HCT116 (cell line): ENCODE measurements around the gene LRFN2. TPM values are rescaled to one million over a fixed set of nuclear protein-coding genes. Genes with fewer than 3 reads are reported as not detected.

Experiments used
- ATAC-seq: fragments of 200-7000 bp; cut with Tn5 transposase; 2 replicates; pipeline ENCODE4 v1.9.1; 2020; ENCODE audit warnings: mild to moderate bottlenecking, moderate library complexity
- BruUV-seq: library from RNA; stranded (reverse); fragments of 400-500 nt; replicated peaks from 2 replicates; lab custom pipeline; 2021; lab: Mats Ljungman, UMichigan
- CTCF ChIA-PET: fragments of 300-600 bp; sonication (Branson Sonifier 250); formaldehyde crosslinking; loops from one replicate; lab custom pipeline; 2021; ENCODE audit warnings: antibody characterized with exemption; lab: Charles Lee
- POLR2A ChIA-PET: fragments of 300-600, 350-600 bp; sonication (Branson Sonifier 250); formaldehyde crosslinking; loops from one replicate; lab custom pipeline; 2021; ENCODE audit warnings: antibody characterized with exemption; lab: Charles Lee
- RAD21 ChIA-PET, 2 experiments: fragments of 300-600 bp; sonication (Branson Sonifier 250); formaldehyde crosslinking; loops; one replicate each; lab custom pipeline; 2023; ENCODE audit warnings: low total read pairs in 2 of 2; ENCODE audit not compliant: uncharacterized antibody in 2 of 2, unreplicated experiment in 2 of 2, low non-redundant PET in 1 of 2; lab: Charles Lee
- DNase-seq: peaks from one replicate; pipeline ENCODE4 v3.0.0-alpha.2; 2010; ENCODE audit warnings: low read depth, low spot score
- H2AFZ ChIP-seq: fragments of 200-600 bp; shearing (Covaris generic), sonication (generic); 2 replicates; pipeline ENCODE4 v1.6.1; 2017; ENCODE audit warnings: low read depth, mixed run types, mixed read lengths, antibody characterized with exemption, low read length; ENCODE audit not compliant: poor library complexity, severe bottlenecking
- H3K27ac ChIP-seq: 2 replicates; pipeline ENCODE4 v1.5.1; 2012; ENCODE audit warnings: low read depth, low read length
- H3K27me3 ChIP-seq: fragments of 200-600 bp; sonication (generic); 2 replicates; pipeline ENCODE4 v1.6.1; 2016; ENCODE audit warnings: mixed run types, low read length, mixed read lengths; ENCODE audit not compliant: insufficient read depth
- H3K36me3 ChIP-seq, 2 experiments: fragments of 200-500 bp in 1 of 2; fragments of 200-600 bp in 1 of 2; sonication (Bioruptor generic) in 1 of 2; sonication (generic) in 1 of 2; 2 replicates each; pipeline versions ENCODE4 v1.5.1 to v1.6.1; 2014 to 2016; ENCODE audit warnings: low read length in 2 of 2, inconsistent platforms in 1 of 2, mixed read lengths in 1 of 2, mixed run types in 1 of 2; ENCODE audit not compliant: insufficient read depth in 2 of 2, control insufficient read depth in 1 of 2
- H3K4me1 ChIP-seq, 2 experiments: fragments of 200-600 bp in 1 of 2; sonication (generic) in 1 of 2; 2 replicates each; pipeline versions ENCODE4 v1.5.1 to v1.6.1; 2012 to 2017; ENCODE audit warnings: low read length in 2 of 2, inconsistent platforms in 1 of 2, mild to moderate bottlenecking in 1 of 2, mixed read lengths in 1 of 2, mixed run types in 1 of 2, moderate library complexity in 1 of 2; ENCODE audit not compliant: insufficient read depth in 2 of 2, control insufficient read depth in 1 of 2
- H3K4me2 ChIP-seq: fragments of 200-600 bp; sonication (generic); 2 replicates; pipeline ENCODE4 v1.6.1; 2017; ENCODE audit warnings: mixed run types, low read length, mixed read lengths
- H3K4me3 ChIP-seq, 2 experiments: fragments of 200-600 bp in 1 of 2; sonication (generic) in 1 of 2; replicated peaks in 1 of 2; 2 replicates each; pipeline ENCODE4 v1.5.1; 2011 to 2016; ENCODE audit warnings: low read length in 2 of 2, control low read depth in 1 of 2, low read depth in 1 of 2, mild to moderate bottlenecking in 1 of 2, mixed read lengths in 1 of 2, mixed run types in 1 of 2
- H3K79me2 ChIP-seq: fragments of 200-600 bp; sonication (generic); 2 replicates; pipeline ENCODE4 v1.6.1; 2017; ENCODE audit warnings: mild to moderate bottlenecking, mixed run types, low read length, moderate library complexity, mixed read lengths; ENCODE audit not compliant: insufficient read depth
- H3K9ac ChIP-seq: fragments of 200-600 bp; sonication (generic); 2 replicates; pipeline ENCODE4 v1.6.1; 2016; ENCODE audit warnings: low read length, mixed read lengths
- H3K9me2 ChIP-seq: fragments of 200-600 bp; sonication (generic), shearing (Covaris generic); 2 replicates; pipeline ENCODE4 v1.6.1; 2017; ENCODE audit warnings: mixed run types, mild to moderate bottlenecking, moderate library complexity; ENCODE audit not compliant: insufficient read depth
- H3K9me3 ChIP-seq, 2 experiments: fragments of 200-500 bp in 1 of 2; fragments of 200-600 bp in 1 of 2; sonication (Bioruptor generic) in 1 of 2; sonication (generic) in 1 of 2; 2 replicates each; pipeline ENCODE4 v1.6.1; 2014 to 2017; ENCODE audit warnings: low read length in 2 of 2, mixed read lengths in 2 of 2, inconsistent platforms in 1 of 2, low read depth in 1 of 2, mild to moderate bottlenecking in 1 of 2, mixed run types in 1 of 2, moderate library complexity in 1 of 2; ENCODE audit not compliant: control insufficient read depth in 1 of 2, insufficient read depth in 1 of 2
- H4K20me1 ChIP-seq: fragments of 200-600 bp; sonication (generic), shearing (Covaris generic); 2 replicates; pipeline ENCODE4 v1.6.1; 2017; ENCODE audit warnings: mixed run types, mild to moderate bottlenecking, moderate library complexity; ENCODE audit not compliant: insufficient read depth
- CEBPB ChIP-seq: IDR thresholded peaks from 2 replicates; pipeline ENCODE4 v1.6.1; 2012; ENCODE audit warnings: low read depth
- EGR1 ChIP-seq: IDR thresholded peaks from 2 replicates; pipeline ENCODE4 v1.6.1; 2012; ENCODE audit warnings: low read depth
- ELF1 ChIP-seq: IDR thresholded peaks from 2 replicates; pipeline ENCODE4 v1.6.1; 2012; ENCODE audit warnings: low read depth, borderline replicate concordance
- JUND ChIP-seq: IDR thresholded peaks from 2 replicates; pipeline ENCODE4 v1.6.1; 2012
- POLR2A ChIP-seq: IDR thresholded peaks from 2 replicates; pipeline ENCODE4 v1.7.0; 2011; ENCODE audit warnings: borderline replicate concordance; ENCODE audit not compliant: insufficient read depth, insufficient read length; ENCODE audit errors: extremely low read depth
- RAD21 ChIP-seq: IDR thresholded peaks from 2 replicates; pipeline ENCODE4 v1.6.1; 2012; ENCODE audit warnings: low read depth, mild to moderate bottlenecking
- REST ChIP-seq: IDR thresholded peaks from 2 replicates; pipeline ENCODE4 v1.6.1; 2012; ENCODE audit warnings: low read depth
- SP1 ChIP-seq: IDR thresholded peaks from 2 replicates; pipeline ENCODE4 v1.6.1; 2012; ENCODE audit warnings: low read depth
- SRF ChIP-seq: IDR thresholded peaks from 2 replicates; pipeline ENCODE4 v1.6.1; 2012; ENCODE audit warnings: low read depth
- TCF7L2 ChIP-seq: IDR thresholded peaks from 2 replicates; pipeline ENCODE4 v1.7.0; 2011; ENCODE audit warnings: borderline replicate concordance, inconsistent platforms; ENCODE audit not compliant: insufficient read depth, insufficient read length; ENCODE audit errors: extremely low read depth
- YY1 ChIP-seq: IDR thresholded peaks from 2 replicates; pipeline ENCODE4 v1.6.1; 2011; ENCODE audit warnings: low read length, low read depth, moderate library complexity, mild to moderate bottlenecking; ENCODE audit not compliant: insufficient replicate concordance; ENCODE audit errors: extremely low read depth
- ZBTB33 ChIP-seq: IDR thresholded peaks from 2 replicates; pipeline ENCODE4 v1.6.1; 2011; ENCODE audit warnings: mild to moderate bottlenecking, low read length, moderate library complexity; ENCODE audit not compliant: insufficient replicate concordance; ENCODE audit errors: extremely low read depth
- ZFX ChIP-seq: fragments of 450-650 bp; IDR thresholded peaks from 2 replicates; pipeline ENCODE4 v1.6.1; 2017
- ZNF274 ChIP-seq: fragments of 200-500 bp; sonication (Bioruptor generic); IDR thresholded peaks from 2 replicates; pipeline ENCODE4 v1.6.1; 2014; ENCODE audit warnings: mild to moderate bottlenecking, low read depth, low read length, inconsistent platforms
- intact Hi-C: fragments of 100-400 bp; cut with micrococcal nuclease; formaldehyde crosslinking; loops from 2 replicates; pipeline ENCODE4 v1.10.0; 2022
- total RNA-seq: library from RNA; stranded (reverse); gene quantifications from one replicate; pipeline ENCODE4 v1.2.1, GENCODE V29; 2021; ENCODE audit not compliant: unreplicated experiment

Gene LRFN2
- total RNA-seq, 1 experiment from 2014 or later = not detected

- DNase-seq = no peak
Observed at GRCh38 chr6:40457261-40457660, 129.9 kb downstream of the LRFN2 start.

More at GRCh38 chr6:40457261-40457660, 129.9 kb downstream of the LRFN2 start:
- POLR2A ChIA-PET = no interaction called here
- ATAC-seq = no peak
- H3K9me3 ChIP-seq = no peaks in the 10 kb centered on the region
- no peaks in the 10 kb centered on the region for H3K36me3 ChIP-seq
- no peaks in the 10 kb centered on the region for H3K9me2 ChIP-seq
- H3K4me2 ChIP-seq = no peak overlapping the region
- BruUV-seq = no TSS peak
- no peak overlapping the region for H2AFZ ChIP-seq
- no peak for TF ChIP-seq ELF1
- TF ChIP-seq RAD21 = no peak
- no peak for TF ChIP-seq CEBPB
- no peak for TF ChIP-seq SRF
- no peak for TF ChIP-seq POLR2A
- TF ChIP-seq TCF7L2 = no peak
- no peak for TF ChIP-seq YY1
- no peak for TF ChIP-seq ZBTB33
- TF ChIP-seq REST = no peak
- TF ChIP-seq SP1 = no peak
- TF ChIP-seq ZFX = no peak
- TF ChIP-seq EGR1 = no peak
- TF ChIP-seq ZNF274 = no peak
- TF ChIP-seq JUND = no peak
- no peak overlapping the region for H3K4me3 ChIP-seq
- no peaks in the 10 kb centered on the region for H4K20me1 ChIP-seq
- H3K27me3 ChIP-seq = peaks cover 52% of the 10 kb centered on the region
- RAD21 ChIA-PET = no interaction called here
- intact Hi-C loops = no loop called here
- H3K27ac ChIP-seq = no peak overlapping the region
- H3K4me1 ChIP-seq = no peaks in the 10 kb centered on the region
- no peaks in the 10 kb centered on the region for H3K79me2 ChIP-seq
- H3K9ac ChIP-seq = no peak overlapping the region
- CTCF ChIA-PET = no interaction called here
